Fibroblast of lung (primary cell): Measurements from ENCODE around the gene CTNNB1. TPM values are rescaled to one million over a fixed set of nuclear protein-coding genes. Genes with fewer than 3 reads are reported as not detected.
A peak's percentile ranks its signal among the peaks of the same experiment; 100 is the strongest.

Experiments
- DNase-seq, 2 donors: peaks; one replicate each; pipeline versions ENCODE4 v3.0.0 to v3.0.0-alpha.2; 2010; ENCODE audit warnings: low read depth in 2 of 2
- H2AFZ ChIP-seq: 2 replicates; pipeline ENCODE4 v1.5.1; 2012; ENCODE audit warnings: low read length, control low read depth, inconsistent platforms
- H3K27ac ChIP-seq: 2 replicates; pipeline ENCODE4 v1.5.1; 2011; ENCODE audit warnings: low read length, control low read depth; ENCODE audit not compliant: insufficient read depth
- H3K27me3 ChIP-seq: 2 replicates; pipeline ENCODE4 v1.5.1; 2011; ENCODE audit warnings: mild to moderate bottlenecking, low read length; ENCODE audit not compliant: control insufficient read depth, insufficient read depth
- H3K36me3 ChIP-seq: 2 replicates; pipeline ENCODE4 v1.5.1; 2011; ENCODE audit warnings: low read length; ENCODE audit not compliant: control insufficient read depth, insufficient read depth
- H3K4me1 ChIP-seq: 2 replicates; pipeline ENCODE4 v1.5.1; 2011; ENCODE audit warnings: low read length; ENCODE audit not compliant: control insufficient read depth, insufficient read depth; ENCODE audit errors: extremely low read depth
- H3K4me2 ChIP-seq: 2 replicates; pipeline ENCODE4 v1.5.1; 2011; ENCODE audit warnings: low read length, control low read depth; ENCODE audit not compliant: insufficient read depth; ENCODE audit errors: extremely low read depth
- H3K4me3 ChIP-seq, 4 experiments: fragments of 200-600 bp in 1 of 4; sonication (generic) in 1 of 4; replicated peaks in 1 of 4; 2 replicates each; pipeline ENCODE4 v1.5.1; 2011 to 2016; ENCODE audit warnings: low read length in 4 of 4, low read depth in 3 of 4, mild to moderate bottlenecking in 3 of 4, control low read depth in 2 of 4, inconsistent platforms in 1 of 4, mixed read lengths in 1 of 4; ENCODE audit not compliant: insufficient read depth in 1 of 4; ENCODE audit errors: control extremely low read depth in 1 of 4
- H3K79me2 ChIP-seq: 2 replicates; pipeline ENCODE4 v1.5.1; 2012; ENCODE audit warnings: mild to moderate bottlenecking, low read length, inconsistent platforms; ENCODE audit not compliant: control insufficient read depth, insufficient read depth
- H3K9ac ChIP-seq: 2 replicates; pipeline ENCODE4 v1.5.1; 2011; ENCODE audit warnings: mild to moderate bottlenecking, low read length, control low read depth; ENCODE audit not compliant: insufficient read depth
- H3K9me3 ChIP-seq: 2 replicates; pipeline ENCODE4 v1.5.1; 2012; ENCODE audit warnings: low read depth, low read length; ENCODE audit not compliant: control insufficient read depth, insufficient read depth
- H4K20me1 ChIP-seq: 2 replicates; pipeline ENCODE4 v1.5.1; 2011; ENCODE audit warnings: low read length; ENCODE audit not compliant: control insufficient read depth, insufficient read depth; ENCODE audit errors: extremely low read depth
- CTCF ChIP-seq, 2 donors: IDR thresholded peaks in 1 of 2; conservative IDR thresholded peaks in 1 of 2; 1 replicate in 1 of 2; 2 replicates in 1 of 2; pipeline ENCODE4 v1.5.1; 2011 to 2012; ENCODE audit warnings: low read length in 2 of 2, control low read depth in 1 of 2, inconsistent platforms in 1 of 2, low read depth in 1 of 2, mild to moderate bottlenecking in 1 of 2
- EZH2 ChIP-seq: IDR thresholded peaks from 2 replicates; pipeline ENCODE4 v1.5.1; 2012; ENCODE audit warnings: low read length, control low read depth, mild to moderate bottlenecking; ENCODE audit errors: missing control alignments
- polyA plus RNA-seq, 2 donors: library from polyadenylated mRNA; depleted of rRNA in 1 of 2; stranded (reverse) in 1 of 2; unstranded in 1 of 2; fragments of >200 nt; gene quantifications; 2 replicates each; pipeline ENCODE4 v1.2.1, GENCODE V29; 2011 to 2012; ENCODE audit warnings: missing spikeins in 1 of 2
- total RNA-seq: library from RNA; depleted of rRNA; stranded (reverse); fragments of >200 nt; gene quantifications from 2 replicates; pipeline ENCODE4 v1.2.1, GENCODE V29; 2014

The CTNNB1 gene
- total and polyA plus RNA-seq, 2 donors (not counting 1 experiment from before 2014, with no cell fraction given) = 266 to 792 TPM

- TF ChIP-seq EZH2 (no peak), CTCF (conservative IDR thresholded peaks at IDR 0.05 in 1 of 2, IDR thresholded peaks at IDR 0.05 in 1 of 2; ENCODE audit: low read depth in 1 of 2, low read length in 2 of 2) (no peak)
- Histone ChIP-seq H3K4me2 (no peak overlapping the region), H4K20me1 (no peaks in the 10 kb centered on the region), H3K36me3 (no peaks in the 10 kb centered on the region), H3K9ac (no peak overlapping the region), H2AFZ (no peak overlapping the region), H3K27ac (no peak overlapping the region), H3K9me3 (no peaks in the 10 kb centered on the region), H3K4me1 (no peaks in the 10 kb centered on the region), H3K4me3 (no peak overlapping the region), H3K27me3 (no peaks in the 10 kb centered on the region), H3K79me2 (no peaks in the 10 kb centered on the region)
- peak in 1 of 2 donors; percentile 1 for DNase-seq
Measured at GRCh38 chr3:41163421-41163820, 35.9 kb upstream of the CTNNB1 start.

DNA sequence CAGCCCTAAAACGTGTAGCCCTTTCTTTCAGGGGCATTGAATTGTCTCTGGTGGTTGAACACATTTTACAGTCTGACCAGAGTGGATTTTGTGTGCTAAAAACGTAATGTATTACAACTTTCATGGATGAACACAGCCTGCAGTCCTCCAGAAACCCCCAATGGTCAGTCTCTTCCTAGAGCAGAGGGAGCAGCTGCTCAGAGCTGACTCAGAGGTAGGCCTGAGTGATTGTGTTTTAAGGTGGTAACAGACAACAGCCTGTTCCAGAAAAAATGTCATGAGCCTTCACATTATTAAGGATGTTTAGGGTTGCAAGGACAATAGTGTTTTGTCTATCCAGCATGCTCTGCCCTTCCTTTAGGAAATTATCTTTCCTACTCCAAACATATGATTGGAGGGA, 34.5 kb upstream of the CTNNB1 start:
- Histone ChIP-seq H3K27ac (no peak overlapping the region), H2AFZ (no peak overlapping the region)
- no peak for DNase-seq

DNA sequence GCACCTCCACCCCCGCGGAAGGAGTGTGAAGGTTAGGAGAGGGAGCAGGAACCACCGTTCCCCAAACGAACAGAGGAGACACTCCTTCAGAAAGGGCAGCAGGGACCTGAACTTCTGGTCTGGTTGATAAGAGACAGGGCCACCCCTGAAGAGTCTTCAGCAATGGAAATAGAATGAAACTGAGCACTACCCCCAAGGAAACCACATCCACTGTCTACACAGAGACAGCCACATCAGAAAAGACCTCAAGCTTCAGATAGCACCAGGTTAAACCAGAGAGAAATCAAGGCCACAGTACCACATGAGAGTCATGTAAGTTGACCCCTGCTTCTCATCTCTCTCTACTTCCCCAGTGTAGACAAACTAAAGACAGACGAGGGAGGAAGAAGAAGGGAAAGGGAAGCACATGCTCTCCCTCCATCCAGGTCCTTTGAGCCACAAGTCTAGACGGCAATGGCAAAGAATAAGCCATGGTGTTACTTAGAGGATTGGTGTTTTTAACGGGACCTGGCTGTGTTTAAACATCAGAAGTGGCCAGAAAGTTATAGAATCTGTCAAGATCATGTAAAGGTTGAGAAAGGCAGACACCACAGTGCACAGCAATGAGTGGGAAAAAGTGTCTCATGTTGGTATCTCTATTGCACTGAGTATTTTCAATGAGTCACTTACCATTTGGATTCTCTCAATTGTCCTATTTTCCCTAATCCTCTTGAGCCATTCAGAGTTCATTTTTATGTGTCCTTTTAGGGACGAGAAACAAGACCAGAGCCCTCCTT, 31.4 kb upstream of the CTNNB1 start:
- H3K4me1 ChIP-seq = no peaks in the 10 kb centered on the region
- H3K27me3 ChIP-seq = no peaks in the 10 kb centered on the region
- H3K36me3 ChIP-seq = no peaks in the 10 kb centered on the region
- TF ChIP-seq CTCF (conservative IDR thresholded peaks at IDR 0.05 in 1 of 2, IDR thresholded peaks at IDR 0.05 in 1 of 2; ENCODE audit: low read depth in 1 of 2, low read length in 2 of 2) = no peak
- TF ChIP-seq EZH2 = no peak
- no peak overlapping the region for H3K4me2 ChIP-seq
- H3K4me3 ChIP-seq = no peak overlapping the region
- no peaks in the 10 kb centered on the region for H3K9me3 ChIP-seq
- no peak overlapping the region for H3K9ac ChIP-seq
- no peaks in the 10 kb centered on the region for H4K20me1 ChIP-seq
- H3K79me2 ChIP-seq = no peaks in the 10 kb centered on the region
- no peak overlapping the region for H2AFZ ChIP-seq
- no peak for DNase-seq
- H3K27ac ChIP-seq = no peak overlapping the region

More for the DNA sequence above, 34.5 kb upstream of the CTNNB1 start:
- Histone ChIP-seq H3K79me2 (no peaks in the 10 kb centered on the region), H3K9me3 (no peaks in the 10 kb centered on the region), H3K4me2 (no peak overlapping the region), H3K9ac (no peak overlapping the region), H3K4me1 (no peaks in the 10 kb centered on the region), H3K36me3 (no peaks in the 10 kb centered on the region), H3K27me3 (no peaks in the 10 kb centered on the region), H4K20me1 (no peaks in the 10 kb centered on the region), H3K4me3 (no peak overlapping the region)
- TF ChIP-seq CTCF (conservative IDR thresholded peaks at IDR 0.05 in 1 of 2, IDR thresholded peaks at IDR 0.05 in 1 of 2; ENCODE audit: low read depth in 1 of 2, low read length in 2 of 2) = no peak
- TF ChIP-seq EZH2 = no peak
